ENCODE measurements around the gene ARHGAP19.

DNA sequence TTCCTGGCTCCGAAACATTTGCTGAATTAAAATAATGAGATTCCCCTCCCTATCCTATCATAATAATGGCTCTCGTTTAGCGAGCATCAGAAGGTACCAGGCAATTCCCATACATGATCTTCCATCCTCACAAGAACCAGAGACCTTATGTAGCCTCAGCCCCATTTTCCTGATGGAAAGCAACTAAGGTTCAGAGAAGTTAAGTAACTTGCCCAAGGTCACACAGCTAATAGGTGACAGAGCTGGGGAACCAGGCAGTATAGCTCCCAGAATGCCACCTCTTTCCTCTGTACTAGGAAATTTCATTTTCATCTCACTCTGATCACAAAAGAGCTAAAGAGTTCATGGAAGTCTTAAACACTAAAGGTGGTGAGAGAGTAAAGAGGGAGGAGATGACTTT, 109.1 kb downstream of the ARHGAP19 start:
- TF ChIP-seq POLR2A (IDR thresholded peaks at IDR 0.05) = no peak
- TF ChIP-seq, protein P1, sequence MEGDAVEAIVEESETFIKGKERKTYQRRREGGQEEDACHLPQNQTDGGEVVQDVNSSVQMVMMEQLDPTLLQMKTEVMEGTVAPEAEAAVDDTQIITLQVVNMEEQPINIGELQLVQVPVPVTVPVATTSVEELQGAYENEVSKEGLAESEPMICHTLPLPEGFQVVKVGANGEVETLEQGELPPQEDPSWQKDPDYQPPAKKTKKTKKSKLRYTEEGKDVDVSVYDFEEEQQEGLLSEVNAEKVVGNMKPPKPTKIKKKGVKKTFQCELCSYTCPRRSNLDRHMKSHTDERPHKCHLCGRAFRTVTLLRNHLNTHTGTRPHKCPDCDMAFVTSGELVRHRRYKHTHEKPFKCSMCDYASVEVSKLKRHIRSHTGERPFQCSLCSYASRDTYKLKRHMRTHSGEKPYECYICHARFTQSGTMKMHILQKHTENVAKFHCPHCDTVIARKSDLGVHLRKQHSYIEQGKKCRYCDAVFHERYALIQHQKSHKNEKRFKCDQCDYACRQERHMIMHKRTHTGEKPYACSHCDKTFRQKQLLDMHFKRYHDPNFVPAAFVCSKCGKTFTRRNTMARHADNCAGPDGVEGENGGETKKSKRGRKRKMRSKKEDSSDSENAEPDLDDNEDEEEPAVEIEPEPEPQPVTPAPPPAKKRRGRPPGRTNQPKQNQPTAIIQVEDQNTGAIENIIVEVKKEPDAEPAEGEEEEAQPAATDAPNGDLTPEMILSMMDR (IDR thresholded peaks at IDR 0.05) = no peak

All from tibial nerve (tissue), 3 donors.